Spinal cord (tissue), 10 donors: ENCODE data around the gene TMEM259. TPM values are rescaled to one million over a fixed set of nuclear protein-coding genes. Genes with fewer than 3 reads are reported as not detected.

Experiments
- DNase-seq, 6 donors: peaks; one replicate each; pipeline versions ENCODE4 v3.0.0 to v3.0.0-alpha.2; 2013 to 2015; ENCODE audit warnings: low spot score in 6 of 6, low read depth in 4 of 6
- H3K27ac ChIP-seq: one replicate; pipeline ENCODE4 v1.5.1; 2013; ENCODE audit warnings: low read depth, low read length, control low read depth
- H3K27me3 ChIP-seq: one replicate; pipeline ENCODE4 v1.6.1; 2013; ENCODE audit warnings: low read length; ENCODE audit not compliant: control insufficient read depth, insufficient read depth
- H3K36me3 ChIP-seq: one replicate; pipeline ENCODE4 v1.6.1; 2013; ENCODE audit warnings: low read length; ENCODE audit not compliant: control insufficient read depth, insufficient read depth
- H3K4me1 ChIP-seq: one replicate; pipeline ENCODE4 v1.6.1; 2013; ENCODE audit warnings: low read length; ENCODE audit not compliant: control insufficient read depth, insufficient read depth
- H3K4me3 ChIP-seq: one replicate; pipeline ENCODE4 v1.5.1; 2013; ENCODE audit warnings: low read depth, low read length, control low read depth
- H3K9me3 ChIP-seq: one replicate; pipeline ENCODE4 v1.6.1; 2013; ENCODE audit warnings: low read length; ENCODE audit not compliant: control insufficient read depth, insufficient read depth
- WGBS: methylation state at CpG from one replicate; pipeline ENCODE4 v1.1.5; 2013; ENCODE audit warnings: missing lambda C conversion rate; ENCODE audit not compliant: insufficient coverage; 5-methylcytosine and 5-hydroxymethylcytosine counted together
- polyA plus RNA-seq, 2 donors: library from polyadenylated mRNA; unstranded; fragments of 120-200 nt; gene quantifications; one replicate each; pipeline ENCODE4 v1.2.1, GENCODE V29; 2013; ENCODE audit not compliant: insufficient read length in 2 of 2
- total RNA-seq, 2 donors: library from RNA; depleted of rRNA in 1 of 2; stranded (reverse); fragments of 120-200 nt in 1 of 2; fragments of >200 nt in 1 of 2; gene quantifications; one replicate each; pipeline versions ENCODE4 v1.2.3 to v1.2.4, GENCODE V29; 2013 to 2014
- donor health status: healthy.

TMEM259 gene
- total and polyA plus RNA-seq, 4 donors: 32.7 to 191 (median 130) TPM

DNA sequence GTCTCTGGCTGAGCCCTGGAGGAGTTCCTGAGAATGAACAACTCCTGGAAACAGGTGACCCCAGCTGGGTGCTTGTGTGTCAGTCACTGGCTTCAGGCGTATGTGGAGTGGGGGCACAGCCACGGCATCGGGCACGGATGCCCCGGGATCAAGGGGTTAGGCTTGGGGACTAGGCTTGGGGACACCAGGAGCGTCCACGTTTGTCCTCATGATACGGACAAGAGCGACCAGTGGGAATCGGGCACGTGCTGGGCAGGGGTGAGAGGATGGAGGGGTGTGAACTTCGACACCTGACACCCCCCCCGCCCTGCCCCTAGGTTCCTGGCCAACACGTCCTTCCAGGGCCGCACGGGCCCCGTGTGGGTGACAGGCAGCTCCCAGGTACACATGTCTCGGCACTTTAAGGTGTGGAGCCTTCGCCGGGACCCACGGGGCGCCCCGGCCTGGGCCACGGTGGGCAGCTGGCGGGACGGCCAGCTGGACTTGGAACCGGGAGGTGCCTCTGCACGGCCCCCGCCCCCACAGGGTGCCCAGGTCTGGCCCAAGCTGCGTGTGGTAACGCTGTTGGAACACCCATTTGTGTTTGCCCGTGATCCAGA is 16.6 kb downstream of the TMEM259 start:
- WGBS: 81% methylated on average over 29 of the region's 32 CpGs
- Histone ChIP-seq H3K27me3 (peaks cover 26% of the 10 kb centered on the region), H3K36me3 (peaks cover 41% of the 10 kb centered on the region), H3K4me3 (no peak overlapping the region), H3K4me1 (peaks cover 12% of the 10 kb centered on the region), H3K9me3 (no peaks in the 10 kb centered on the region), H3K27ac (no peak overlapping the region)
- no peak for DNase-seq

DNA sequence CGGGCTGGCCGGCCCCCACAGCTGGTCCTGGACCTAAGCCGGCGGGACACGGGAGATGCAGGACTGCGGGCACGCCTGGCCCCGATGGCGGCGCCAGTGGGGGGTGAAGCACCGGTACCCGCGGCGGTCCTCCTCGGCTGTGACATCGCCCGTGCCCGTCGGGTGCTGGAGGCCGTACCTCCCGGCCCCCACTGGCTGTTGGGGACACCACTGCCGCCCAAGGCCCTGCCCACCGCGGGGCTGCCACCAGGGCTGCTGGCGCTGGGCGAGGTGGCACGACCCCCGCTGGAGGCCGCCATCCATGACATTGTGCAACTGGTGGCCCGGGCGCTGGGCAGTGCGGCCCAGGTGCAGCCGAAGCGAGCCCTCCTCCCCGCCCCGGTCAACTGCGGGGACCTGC is 17.6 kb downstream of the TMEM259 start:
- H3K9me3 ChIP-seq: no peaks in the 10 kb centered on the region
- peaks cover 32% of the 10 kb centered on the region for H3K36me3 ChIP-seq
- no peak overlapping the region for H3K4me3 ChIP-seq
- H3K27me3 ChIP-seq: peaks cover 36% of the 10 kb centered on the region
- peaks cover 12% of the 10 kb centered on the region for H3K4me1 ChIP-seq
- no peak overlapping the region for H3K27ac ChIP-seq
- DNase-seq: no peak
- 87% methylated on average over 37 of the region's 37 CpGs for WGBS

DNA sequence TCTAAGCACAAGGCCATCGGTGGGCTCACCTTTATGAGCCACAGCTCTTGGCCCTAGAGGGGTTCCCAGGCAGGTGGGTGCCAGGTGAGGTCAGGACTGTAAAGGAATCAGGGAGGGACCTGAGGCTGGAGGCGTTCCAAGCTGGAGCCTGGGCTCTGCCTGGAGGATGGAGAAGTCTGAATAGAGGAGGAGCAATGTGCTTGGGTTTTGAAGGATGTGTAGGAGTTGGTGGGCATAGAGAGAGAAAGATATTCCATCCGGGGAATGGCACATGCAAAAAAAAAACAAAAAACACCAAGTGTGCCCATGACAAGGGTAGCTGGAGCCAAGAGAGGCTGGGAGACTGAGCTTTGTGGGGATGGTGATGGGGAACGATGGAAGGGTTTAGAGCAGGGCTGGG is 18.3 kb downstream of the TMEM259 start:
- Histone ChIP-seq H3K4me3 (no peak overlapping the region), H3K27ac (no peak overlapping the region), H3K4me1 (peaks cover 12% of the 10 kb centered on the region), H3K36me3 (peaks cover 25% of the 10 kb centered on the region), H3K9me3 (no peaks in the 10 kb centered on the region), H3K27me3 (peaks cover 43% of the 10 kb centered on the region)
- 75% methylated on average over 4 of the region's 4 CpGs for WGBS
- no peak for DNase-seq

DNA sequence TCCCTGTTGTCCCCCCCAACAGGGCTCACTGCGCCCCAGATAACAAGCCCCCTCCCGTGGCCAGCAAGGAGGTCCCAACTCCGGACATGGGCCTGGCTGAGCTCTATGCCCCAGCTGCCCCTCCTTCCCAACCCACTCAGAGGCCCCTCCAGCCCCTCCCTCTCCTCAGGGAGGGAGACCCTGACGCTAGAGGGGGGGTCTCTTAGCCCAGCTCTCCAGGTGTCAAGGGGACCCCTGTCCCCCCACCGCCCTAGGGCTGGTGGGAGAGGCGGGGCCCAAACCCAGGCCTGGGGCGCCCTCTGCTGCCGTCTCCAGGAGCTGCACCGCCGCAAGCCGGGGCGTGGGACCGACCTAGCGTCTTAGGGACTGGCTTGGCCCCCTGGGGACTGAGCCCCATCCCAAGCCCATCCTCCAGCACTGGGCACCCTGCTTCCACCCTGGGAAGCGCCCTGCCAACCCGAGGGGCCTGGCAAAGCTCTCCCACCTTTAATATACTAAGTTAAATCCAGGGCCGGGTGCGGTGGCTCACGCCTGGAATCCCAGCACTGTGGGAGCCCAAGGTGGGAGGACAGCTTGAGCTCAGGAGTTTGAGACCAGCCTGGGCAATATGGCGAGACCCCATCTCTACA is 19.3 kb downstream of the TMEM259 start:
- Histone ChIP-seq H3K4me3 (no peak overlapping the region), H3K27me3 (peaks cover 51% of the 10 kb centered on the region), H3K4me1 (peaks cover 13% of the 10 kb centered on the region), H3K36me3 (peaks cover 16% of the 10 kb centered on the region), H3K9me3 (no peaks in the 10 kb centered on the region), H3K27ac (no peak overlapping the region)
- DNase-seq: peak in 2 of 6 donors; percentile 30 to 43
- WGBS: under 1% methylated on average over 11 of the region's 20 CpGs

DNA sequence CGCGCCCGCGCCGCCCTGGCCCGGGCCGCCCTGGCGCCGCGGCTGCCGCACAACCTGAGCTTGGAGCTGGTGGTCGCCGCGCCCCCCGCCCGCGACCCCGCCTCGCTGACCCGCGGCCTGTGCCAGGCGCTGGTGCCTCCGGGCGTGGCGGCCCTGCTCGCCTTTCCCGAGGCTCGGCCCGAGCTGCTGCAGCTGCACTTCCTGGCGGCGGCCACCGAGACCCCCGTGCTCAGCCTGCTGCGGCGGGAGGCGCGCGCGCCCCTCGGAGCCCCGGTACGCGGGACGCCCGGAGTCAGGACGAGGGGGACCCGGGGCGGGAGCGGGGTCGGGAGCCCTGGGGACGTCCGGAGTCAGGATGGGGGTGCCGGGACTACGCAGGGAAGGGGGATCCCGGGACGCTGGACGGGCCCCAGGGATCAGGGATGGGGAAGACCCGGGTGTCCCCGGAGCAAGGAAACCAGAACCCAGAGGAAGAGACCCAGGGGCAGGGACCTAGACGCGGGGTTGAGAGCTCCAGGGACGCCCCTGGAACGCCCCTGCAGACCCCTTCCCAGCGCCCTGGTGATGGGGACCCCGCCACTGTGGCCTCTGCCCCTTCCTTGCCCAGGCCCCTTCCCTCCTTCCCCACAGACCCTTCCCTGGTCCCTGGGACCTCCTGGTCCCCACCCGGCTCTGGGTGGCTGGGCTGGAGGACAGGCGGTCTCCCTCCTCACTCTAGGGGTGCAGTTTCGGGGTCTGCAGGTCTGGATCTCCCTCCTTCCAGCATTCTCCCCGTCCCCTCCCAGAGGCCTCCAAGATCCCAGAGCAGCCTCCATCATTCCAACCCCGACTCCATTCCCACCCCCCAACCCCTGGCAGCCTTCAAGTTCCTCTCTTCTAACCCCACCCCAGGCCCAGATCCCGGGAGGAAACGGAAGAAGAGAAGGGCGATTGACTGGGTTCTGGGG is 20.1 kb downstream of the TMEM259 start:
- H3K27ac ChIP-seq: no peak overlapping the region
- DNase-seq: no peak
- 4% methylated on average over 68 of the region's 73 CpGs for WGBS
- H3K9me3 ChIP-seq: no peaks in the 10 kb centered on the region
- H3K27me3 ChIP-seq: peaks cover 59% of the 10 kb centered on the region
- peaks cover 21% of the 10 kb centered on the region for H3K4me1 ChIP-seq
- no peak overlapping the region for H3K4me3 ChIP-seq
- H3K36me3 ChIP-seq: peaks cover 11% of the 10 kb centered on the region

DNA sequence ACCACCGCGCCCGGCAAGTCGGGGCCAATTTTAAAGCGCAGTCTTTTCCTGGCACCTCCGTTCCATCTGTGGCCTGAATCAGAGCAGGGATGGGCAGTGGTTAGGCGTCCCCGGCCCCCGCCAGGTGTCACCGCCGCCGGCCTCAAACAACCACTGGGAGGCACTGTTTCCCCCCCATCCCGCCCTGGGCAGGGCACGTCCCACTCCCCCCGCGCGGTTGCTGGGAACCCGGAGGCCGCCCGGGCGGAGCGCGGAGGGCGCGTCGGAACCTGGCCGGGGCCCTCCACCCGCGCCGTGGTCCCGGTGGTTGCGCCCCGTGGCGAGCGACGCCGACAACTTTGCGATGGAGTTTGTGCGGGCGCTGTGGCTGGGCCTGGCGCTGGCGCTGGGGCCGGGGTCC is 20.8 kb downstream of the TMEM259 start, which contains the start of gene GRIN3B:
Gene GRIN3B, plus strand, starts transcription at position 325 of the 400 bp plus-strand sequence. Its CDS starts 19 bp downstream, at position 344.
- WGBS: 1% methylated on average over 43 of the region's 43 CpGs
- Histone ChIP-seq H3K27ac (no peak within 1 kb of the TSS), H3K9me3 (no peaks in the 10 kb centered on the region), H3K4me1 (peaks cover 28% of the 10 kb centered on the region), H3K27me3 (peaks cover 66% of the 10 kb centered on the region), H3K36me3 (peaks cover 17% of the 10 kb centered on the region), H3K4me3 (no peak within 1 kb of the TSS)
- DNase-seq: peak in 1 of 6 donors; percentile 32

DNA sequence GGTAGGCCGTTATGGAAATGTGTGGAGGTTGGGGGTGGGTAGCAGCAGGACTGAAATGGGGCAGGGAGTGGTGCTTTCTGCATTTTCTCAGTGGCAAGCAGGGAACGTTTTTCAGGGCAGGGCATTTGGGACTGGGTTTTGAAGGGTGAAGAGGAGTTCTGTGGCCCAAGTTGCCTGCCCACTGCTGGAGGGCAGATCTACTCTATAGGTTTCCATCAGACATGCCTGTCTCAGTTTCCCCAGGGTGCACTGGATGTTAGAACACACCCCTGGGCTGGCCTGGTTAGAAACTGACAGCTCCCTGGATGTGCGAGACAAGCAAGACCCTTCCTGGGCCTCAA is 21.6 kb downstream of the TMEM259 start:
- peaks cover 29% of the 10 kb centered on the region for H3K4me1 ChIP-seq
- no peak overlapping the region for H3K27ac ChIP-seq
- no peak for DNase-seq
- WGBS: 85% methylated on average over 3 of the region's 3 CpGs
- no peaks in the 10 kb centered on the region for H3K9me3 ChIP-seq
- H3K4me3 ChIP-seq: no peak overlapping the region
- H3K27me3 ChIP-seq: peaks cover 66% of the 10 kb centered on the region
- H3K36me3 ChIP-seq: peaks cover 17% of the 10 kb centered on the region

DNA sequence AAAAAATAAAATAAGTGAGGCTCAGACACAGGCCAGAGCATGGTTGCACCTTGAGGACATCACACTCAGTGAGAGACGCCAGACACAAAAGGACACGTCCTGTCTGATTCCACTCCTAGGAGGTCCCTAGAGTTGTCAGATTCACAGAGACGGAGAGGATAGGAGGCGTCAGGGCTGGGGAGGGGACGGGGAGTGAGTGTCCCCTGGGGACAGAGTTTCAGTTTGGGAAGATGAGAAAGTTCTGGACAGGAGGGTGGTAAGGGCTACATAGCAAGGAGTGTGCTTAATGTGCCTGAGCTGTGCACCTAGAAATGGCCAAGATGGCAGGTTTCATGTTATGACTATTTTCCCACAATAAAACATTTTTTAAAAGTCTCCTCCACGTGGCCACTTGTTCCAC is 22.9 kb downstream of the TMEM259 start:
- Histone ChIP-seq H3K9me3 (no peaks in the 10 kb centered on the region), H3K36me3 (peaks cover 30% of the 10 kb centered on the region), H3K4me1 (peaks cover 29% of the 10 kb centered on the region), H3K27ac (no peak overlapping the region), H3K27me3 (peaks cover 66% of the 10 kb centered on the region), H3K4me3 (no peak overlapping the region)
- 40% methylated on average over 6 of the region's 6 CpGs for WGBS
- DNase-seq: no peak

DNA sequence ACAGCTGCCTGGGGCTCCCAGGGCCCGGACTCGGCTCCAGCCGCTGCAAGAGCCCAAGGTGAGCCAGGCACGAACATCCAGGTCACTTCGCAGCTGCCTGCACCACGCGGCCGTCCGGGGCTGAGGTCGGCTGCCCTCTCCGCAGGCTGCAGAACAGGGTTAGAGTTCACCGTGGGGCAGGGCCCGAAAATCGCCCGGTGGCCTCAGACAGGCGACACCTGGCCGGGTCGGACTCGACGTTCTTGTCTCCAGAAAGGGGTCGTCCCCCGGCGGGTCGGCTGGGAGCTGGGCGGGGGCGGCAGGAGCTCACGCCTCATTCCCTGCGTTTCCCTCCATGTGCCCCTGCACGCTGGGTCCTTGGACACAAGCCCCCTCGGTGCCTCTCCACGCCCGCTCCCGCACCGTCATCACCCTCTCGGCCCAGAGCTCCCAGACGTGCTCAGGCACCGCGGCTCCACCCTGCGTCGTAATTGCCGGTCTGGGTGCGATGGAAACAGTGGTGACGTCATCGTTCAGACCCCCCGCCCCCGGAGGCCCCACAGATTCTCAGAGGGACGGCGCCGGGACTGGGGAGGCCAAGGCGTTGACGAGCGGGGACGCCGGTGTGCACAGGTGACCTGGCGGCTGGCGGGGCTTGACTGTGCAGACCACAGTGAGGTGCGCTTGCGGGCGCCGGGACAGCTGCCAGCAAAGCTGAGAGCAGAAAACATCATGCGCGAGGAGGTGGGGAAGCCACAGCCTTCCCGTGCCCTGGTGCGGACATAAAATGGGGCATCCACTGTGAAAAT is 24.7 kb downstream of the TMEM259 start:
- peaks cover 23% of the 10 kb centered on the region for H3K4me1 ChIP-seq
- no peaks in the 10 kb centered on the region for H3K9me3 ChIP-seq
- H3K36me3 ChIP-seq: peaks cover 45% of the 10 kb centered on the region
- H3K27me3 ChIP-seq: peaks cover 54% of the 10 kb centered on the region
- H3K27ac ChIP-seq: no peak overlapping the region
- DNase-seq: peak in 2 of 6 donors; percentile 39 to 53
- no peak overlapping the region for H3K4me3 ChIP-seq
- WGBS: 11% methylated on average over 64 of the region's 64 CpGs
